GM18508 (cell line): Measurements from ENCODE around the gene FCRLA.
"Not testable (repeated sequence)": the region's sequence is repeated elsewhere in the genome, so short reads cannot be mapped to it uniquely, and the experiment has no call there.

Source experiments
- ATAC-seq: cut with Tn5 transposase; IDR thresholded peaks from one replicate; pipeline ENCODE4 v1.9.1; 2021; ENCODE audit warnings: moderate number of reproducible peaks; ENCODE audit not compliant: insufficient read depth, unreplicated experiment

Gene FCRLA

GRCh38 chr1:161706482-161707347 lies at the start of gene FCRLA:
FCRLA (plus strand) TSS chr1:161707229; CDS start chr1:161707265, 36 bp downstream.
- peak; percentile 50 for ATAC-seq

GRCh38 chr1:161658524-161658923 lies 48.5 kb upstream of the FCRLA start:
- ATAC-seq: not testable (repeated sequence)

GRCh38 chr1:161661660-161662311 lies 45.2 kb upstream of the FCRLA start:
- ATAC-seq: not testable (repeated sequence)

- peak; percentile 44 for ATAC-seq
Observed at GRCh38 chr1:161662684-161663339, 44.2 kb upstream of the FCRLA start, which contains the start of gene FCGR2B. FCGR2B (plus strand) TSS chr1:161663143; CDS start chr1:161663242, 99 bp downstream.

GRCh38 chr1:161663569-161663968 lies 43.5 kb upstream of the FCRLA start:
- not testable (repeated sequence) for ATAC-seq

- not testable (repeated sequence) for ATAC-seq
Observed at GRCh38 chr1:161664689-161665088, 42.3 kb upstream of the FCRLA start.

GRCh38 chr1:161671045-161672020 lies 35.7 kb upstream of the FCRLA start:
- not testable (repeated sequence) for ATAC-seq

- ATAC-seq: not testable (repeated sequence)
Observed at GRCh38 chr1:161673437-161673836, 33.6 kb upstream of the FCRLA start.

GRCh38 chr1:161674447-161674846 lies 32.6 kb upstream of the FCRLA start:
- ATAC-seq: not testable (repeated sequence)

- ATAC-seq: not testable (repeated sequence)
Observed at GRCh38 chr1:161674908-161675307, 32.1 kb upstream of the FCRLA start.

GRCh38 chr1:161676441-161676840 lies 30.6 kb upstream of the FCRLA start:
- ATAC-seq: no peak

GRCh38 chr1:161676958-161677689 lies 29.9 kb upstream of the FCRLA start:
- no peak for ATAC-seq

GRCh38 chr1:161678500-161678899 lies 28.5 kb upstream of the FCRLA start:
- ATAC-seq: no peak

GRCh38 chr1:161681879-161682278 lies 25.1 kb upstream of the FCRLA start:
- ATAC-seq: no peak

- ATAC-seq: no peak
Observed at GRCh38 chr1:161688946-161689345, 18.1 kb upstream of the FCRLA start.

- ATAC-seq: no peak
Observed at GRCh38 chr1:161691846-161692245, 15.2 kb upstream of the FCRLA start.

- ATAC-seq: not testable (repeated sequence)
Observed at GRCh38 chr1:161693020-161693712, 13.9 kb upstream of the FCRLA start.

- ATAC-seq: not testable (repeated sequence)
Observed at GRCh38 chr1:161698302-161698701, 8.7 kb upstream of the FCRLA start.
